Testis (tissue), 5 donors: Measurements from ENCODE around the gene DDX39B. TPM values are rescaled to one million over a fixed set of nuclear protein-coding genes. Genes with fewer than 3 reads are reported as not detected.
"Not testable (repeated sequence)": the region's sequence is repeated elsewhere in the genome, so short reads cannot be mapped to it uniquely, and the experiment has no call there.

Source experiments
- DNase-seq: peaks from one replicate; pipeline ENCODE4 v3.0.0-alpha.2; 2019
- H3K27ac ChIP-seq, 2 donors: fragments of 200-600 bp; sonication (generic); one replicate each; pipeline ENCODE4 v1.5.1; 2019
- H3K27me3 ChIP-seq: fragments of 200-600 bp; sonication (generic); one replicate; pipeline ENCODE4 v1.5.1; 2019
- H3K36me3 ChIP-seq: fragments of 200-600 bp; sonication (generic); one replicate; pipeline ENCODE4 v1.5.1; 2017; ENCODE audit warnings: low read depth; ENCODE audit errors: missing control alignments
- H3K4me1 ChIP-seq: fragments of 200-600 bp; sonication (generic); one replicate; pipeline ENCODE4 v1.5.1; 2019
- H3K4me3 ChIP-seq, 2 donors: fragments of 200-600 bp; sonication (generic); one replicate each; pipeline ENCODE4 v1.5.1; 2017 to 2019
- H3K9me3 ChIP-seq: fragments of 200-600 bp; sonication (generic); one replicate; pipeline ENCODE4 v1.5.1; 2017
- CTCF ChIP-seq, 3 experiments: fragments of 450-650 bp in 2 of 3; fragments of 200-600 bp in 1 of 3; sonication (generic) in 1 of 3; IDR thresholded peaks; one replicate each; pipeline ENCODE4 v1.5.1; 2016 to 2019; ENCODE audit warnings: antibody characterized with exemption in 3 of 3, mild to moderate bottlenecking in 2 of 3, moderate library complexity in 1 of 3
- POLR2A ChIP-seq: fragments of 450-650 bp; IDR thresholded peaks from one replicate; pipeline ENCODE4 v1.6.1; 2017; ENCODE audit warnings: antibody characterized with exemption, mild to moderate bottlenecking, moderate library complexity
- WGBS, 2 donors: methylation state at CpG; one replicate each; pipeline ENCODE4 v1.1.5; 2018; 5-methylcytosine and 5-hydroxymethylcytosine counted together
- intact Hi-C: fragments of 100-400 bp; cut with DNase I; formaldehyde crosslinking; loops from one replicate; pipeline ENCODE4 v1.15.1; 2023; ENCODE audit warnings: low total_unique reads
- long read RNA-seq, 2 donors: transcript quantifications; one replicate each; lab custom pipeline, GENCODE V29; 2026
- polyA plus RNA-seq: library from polyadenylated mRNA; stranded (reverse); fragments of 350-450 nt; fragmentation: Illumina TruSeq; extraction: RNeasy Lipid Tissue Mini Kit (QIAGEN cat#74804); gene quantifications from one replicate; pipeline ENCODE4 v1.2.3, GENCODE V29; 2014; ENCODE audit warnings: low read depth, low replicate concordance; ENCODE audit not compliant: insufficient read depth
- total RNA-seq, 2 donors: library from RNA; depleted of rRNA; stranded (reverse); fragments of >200 nt; gene quantifications; one replicate each; pipeline ENCODE4 v1.2.3, GENCODE V29; 2016

Gene DDX39B
- total RNA-seq (100 to 1,000 TPM; 312 to 360 TPM), polyA plus RNA-seq (250 TPM)
- long read RNA-seq, donor 1, full-length matches to known transcripts = 97 of 177 reads
- long read RNA-seq, donor 1, partial matches to known transcripts = 80 of 177 reads
- long read RNA-seq, donor 1, other reads (novel, unspliced or antisense) = 0 of 177 reads
- long read RNA-seq, donor 2, full-length matches to known transcripts = 45 of 69 reads
- long read RNA-seq, donor 2, partial matches to known transcripts = 24 of 69 reads
- long read RNA-seq, donor 2, other reads (novel, unspliced or antisense) = 0 of 69 reads

- no peak for TF ChIP-seq CTCF (IDR thresholded peaks at IDR 0.05)
- TF ChIP-seq POLR2A = peak; percentile 29
- peak within 1 kb of the TSS; percentile 77 to 83 for H3K4me3 ChIP-seq
- no peaks in the 10 kb centered on the region for H3K27me3 ChIP-seq
- no peaks in the 10 kb centered on the region for H3K36me3 ChIP-seq
- no peaks in the 10 kb centered on the region for H3K9me3 ChIP-seq
- intact Hi-C loops = loop anchor here (10.0 kb wide), 1 partner anchor 53 kb away; the partner anchor contains the start of gene NCR3
- DNase-seq = peak; percentile 97
- H3K4me1 ChIP-seq = peaks cover 27% of the 10 kb centered on the region
- peak within 1 kb of the TSS; percentile 94 to 97 for H3K27ac ChIP-seq
- 1% methylated on average over 36 to 43 of the region's 43 CpGs for WGBS, 2 donors
Observed at GRCh38 chr6:31541658-31542521, at the start of gene DDX39B. TSS of gene DDX39B (minus strand) at chr6:31542003. CDS start at chr6:31540532, 1,471 bp downstream.

GRCh38 chr6:31590691-31591090 lies 48.9 kb upstream of the DDX39B start:
- not testable (repeated sequence) for H3K4me3 ChIP-seq, H3K27ac ChIP-seq, H3K27me3 ChIP-seq, H3K9me3 ChIP-seq, H3K4me1 ChIP-seq, DNase-seq, H3K36me3 ChIP-seq
- intact Hi-C loops = loop anchor here (10.0 kb wide), 1 partner anchor 46 kb away; the partner anchor contains the start of genes ATP6V1G2, DDX39B and NFKBIL1
- WGBS, 2 donors = 76 to 91% methylated on average over 5 of the region's 5 CpGs

- Histone ChIP-seq H3K4me1 (no peaks in the 10 kb centered on the region), H3K27ac (no peak overlapping the region), H3K9me3 (no peaks in the 10 kb centered on the region), H3K4me3 (no peak overlapping the region), H3K27me3 (no peaks in the 10 kb centered on the region), H3K36me3 (no peaks in the 10 kb centered on the region)
- intact Hi-C loops = no loop called here
- TF ChIP-seq CTCF (IDR thresholded peaks at IDR 0.05) = no peak
- TF ChIP-seq POLR2A = no peak
- no peak for DNase-seq
- 56 to 67% methylated on average over 9 of the region's 9 CpGs for WGBS, 2 donors
Observed at GRCh38 chr6:31588871-31589650, 47.3 kb upstream of the DDX39B start.

GRCh38 chr6:31587791-31588777 lies 46.3 kb upstream of the DDX39B start:
- H3K4me1 ChIP-seq = no peaks in the 10 kb centered on the region
- no peaks in the 10 kb centered on the region for H3K27me3 ChIP-seq
- H3K9me3 ChIP-seq = no peaks in the 10 kb centered on the region
- no peak overlapping the region for H3K4me3 ChIP-seq
- no peaks in the 10 kb centered on the region for H3K36me3 ChIP-seq
- intact Hi-C loops = no loop called here
- no peak for TF ChIP-seq POLR2A
- 66 to 67% methylated on average over 11 to 12 of the region's 12 CpGs for WGBS, 2 donors
- no peak overlapping the region for H3K27ac ChIP-seq
- no peak for DNase-seq
